Epithelial cell of proximal tubule (primary cell): ENCODE measurements around the gene AQP12A. TPM values are rescaled to one million over a fixed set of nuclear protein-coding genes. Genes with fewer than 3 reads are reported as not detected.

Source experiments
- DNase-seq: peaks from one replicate; pipeline ENCODE4 v3.0.0-alpha.2; 2011; ENCODE audit warnings: low read depth
- H3K4me3 ChIP-seq: 2 replicates; pipeline ENCODE4 v1.5.1; 2011; ENCODE audit warnings: low read depth, mild to moderate bottlenecking, low read length
- CTCF ChIP-seq: conservative IDR thresholded peaks from 2 replicates; pipeline ENCODE4 v1.5.1; 2012; ENCODE audit warnings: low read depth, mild to moderate bottlenecking, low read length
- total RNA-seq: library from RNA; depleted of rRNA; stranded (reverse); fragments of >200 nt; gene quantifications from 2 replicates; pipeline ENCODE4 v1.2.3, GENCODE V29; 2015

Gene AQP12A
- total RNA-seq, 1 donor from 2014 or later, result not detected

- no peak overlapping the region for H3K4me3 ChIP-seq
- no peak for TF ChIP-seq CTCF
These were observed 31.4 kb downstream of the AQP12A start for GRCh38 chr2:240722796-240723735.

GRCh38 chr2:240723851-240724250, 32.2 kb downstream of the AQP12A start:
- no peak for TF ChIP-seq CTCF
- no peak overlapping the region for H3K4me3 ChIP-seq
- no peak for DNase-seq

More at GRCh38 chr2:240722796-240723735, 31.4 kb downstream of the AQP12A start:
- DNase-seq, result no peak

DNA sequence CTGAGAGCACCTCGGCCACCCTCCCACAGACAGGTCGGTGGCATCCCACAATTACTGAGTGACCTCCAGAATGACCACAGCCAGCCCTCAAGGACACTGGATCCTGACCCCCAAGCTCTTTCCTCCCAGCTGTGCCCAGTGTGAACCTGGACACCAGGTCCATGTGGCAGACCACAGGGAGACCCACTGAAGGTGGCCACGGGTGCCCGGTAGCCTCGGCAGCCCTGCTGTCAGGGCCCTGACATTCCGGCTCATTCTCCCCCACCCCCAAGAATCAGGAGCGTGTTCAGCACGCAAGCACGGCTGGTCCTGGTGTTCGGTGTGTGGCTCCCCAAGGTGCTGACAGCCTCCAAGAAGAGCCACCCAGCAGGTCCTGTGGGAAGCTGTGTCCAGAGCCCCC, 32.8 kb downstream of the AQP12A start:
- no peak for TF ChIP-seq CTCF
- no peak overlapping the region for H3K4me3 ChIP-seq
- DNase-seq, result no peak

- TF ChIP-seq CTCF, result no peak
- H3K4me3 ChIP-seq, result no peak overlapping the region
- no peak for DNase-seq
These were observed 33.6 kb downstream of the AQP12A start for GRCh38 chr2:240725266-240725665.

DNA sequence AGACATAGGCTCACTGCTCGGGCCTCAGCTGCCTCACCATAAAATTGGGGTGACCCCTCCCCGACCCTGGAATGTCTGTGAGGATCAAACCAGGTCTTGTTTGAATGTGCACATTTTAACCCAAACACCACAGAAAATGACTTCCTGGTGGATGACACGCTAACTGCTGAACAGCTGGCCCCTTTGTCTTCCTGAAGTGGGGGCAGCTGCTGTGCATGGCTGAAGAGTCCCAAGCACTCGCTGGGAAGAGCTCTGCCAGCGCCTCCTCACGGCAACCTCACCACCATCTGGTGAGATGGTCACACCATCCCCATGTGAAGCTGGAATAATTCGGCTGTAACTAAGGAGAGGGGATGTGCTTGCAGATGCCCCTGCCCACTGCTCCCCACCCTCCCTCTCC, 34.0 kb downstream of the AQP12A start:
- TF ChIP-seq CTCF, result no peak
- DNase-seq, result no peak
- H3K4me3 ChIP-seq, result no peak overlapping the region

- TF ChIP-seq CTCF, result no peak
- no peak overlapping the region for H3K4me3 ChIP-seq
- DNase-seq, result no peak
These were observed 35.2 kb downstream of the AQP12A start for GRCh38 chr2:240726876-240727275.

GRCh38 chr2:240727439-240727838, 35.8 kb downstream of the AQP12A start:
- TF ChIP-seq CTCF, result no peak
- H3K4me3 ChIP-seq, result no peak overlapping the region
- no peak for DNase-seq
